HG02938 (cell line): ENCODE measurements around the gene DUSP12.
A peak's percentile ranks its signal among the peaks of the same experiment; 100 is the strongest.

Experiments used
- ATAC-seq: cut with Tn5 transposase; IDR thresholded peaks from one replicate; pipeline ENCODE4 v1.9.1; 2021; ENCODE audit warnings: mild to moderate bottlenecking, moderate library complexity; ENCODE audit not compliant: unreplicated experiment

Gene DUSP12

GRCh38 chr1:161726473-161727255 is 22.9 kb upstream of the DUSP12 start:
- peak; percentile 43 for ATAC-seq

GRCh38 chr1:161727256-161727924 is 22.2 kb upstream of the DUSP12 start:
- peak; percentile 15 for ATAC-seq

DNA sequence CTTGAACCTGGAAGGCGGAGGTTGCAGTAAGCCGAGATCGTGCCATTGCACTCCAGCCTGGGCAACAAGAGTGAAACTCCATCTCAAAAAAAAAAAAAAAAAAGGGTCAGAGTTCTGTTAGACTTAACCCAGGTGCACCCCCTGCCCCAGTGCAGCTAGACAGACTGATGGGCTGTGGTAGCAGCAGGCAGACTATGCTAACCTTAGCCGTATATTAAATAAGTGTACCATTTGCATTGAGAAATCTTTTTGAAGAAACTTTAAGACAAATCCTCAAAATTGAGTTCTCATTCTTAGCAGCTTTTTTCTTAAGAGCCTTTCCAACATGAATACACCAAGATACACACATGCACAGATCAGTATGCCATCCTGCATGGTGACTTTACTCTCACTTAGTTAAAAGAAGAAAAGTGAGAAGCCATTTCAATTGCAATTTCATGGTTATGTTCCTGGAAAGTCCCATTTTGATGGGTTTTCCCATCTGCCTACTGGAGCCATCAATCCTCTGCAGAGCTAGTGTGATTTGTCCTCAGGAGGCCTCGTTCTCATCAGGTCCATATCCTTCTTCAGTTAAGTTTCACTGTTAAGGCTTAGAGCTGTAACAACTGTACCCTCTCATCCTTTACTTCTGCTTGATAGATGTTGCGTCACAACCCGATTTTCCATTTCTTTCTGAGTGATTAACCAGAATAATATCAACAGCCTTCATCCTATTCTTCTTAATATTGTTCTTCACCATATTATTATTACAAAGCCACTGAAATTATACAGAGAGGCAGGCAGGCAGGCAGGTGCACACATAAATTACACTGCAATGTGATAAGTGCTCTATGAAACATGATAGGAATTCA is 21.0 kb upstream of the DUSP12 start:
- ATAC-seq, result no peak

- no peak for ATAC-seq
Measured at GRCh38 chr1:161730050-161730564, 19.5 kb upstream of the DUSP12 start.

DNA sequence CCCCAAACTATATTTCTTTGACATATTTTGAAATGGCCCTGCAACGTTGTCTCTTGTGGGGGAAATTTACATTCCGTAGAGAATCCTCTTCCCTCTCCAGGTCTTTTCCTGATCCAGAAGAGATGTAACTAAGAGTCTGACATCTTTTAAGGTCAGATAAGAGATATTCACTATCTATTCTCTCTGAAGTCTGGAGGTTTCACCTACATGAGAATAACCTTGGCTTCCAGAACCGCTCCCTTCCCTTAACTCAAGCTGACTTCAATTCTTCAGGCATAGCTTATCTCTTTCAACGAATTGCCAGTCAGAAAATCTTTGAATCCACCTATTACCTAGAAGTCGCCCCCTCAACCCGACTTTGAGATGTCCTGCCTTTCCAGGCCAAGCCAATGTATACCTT is 18.3 kb upstream of the DUSP12 start:
- ATAC-seq, result no peak

GRCh38 chr1:161731981-161732718 is 17.4 kb upstream of the DUSP12 start:
- ATAC-seq, result no peak

GRCh38 chr1:161733526-161733925 is 16.1 kb upstream of the DUSP12 start:
- ATAC-seq, result no peak

DNA sequence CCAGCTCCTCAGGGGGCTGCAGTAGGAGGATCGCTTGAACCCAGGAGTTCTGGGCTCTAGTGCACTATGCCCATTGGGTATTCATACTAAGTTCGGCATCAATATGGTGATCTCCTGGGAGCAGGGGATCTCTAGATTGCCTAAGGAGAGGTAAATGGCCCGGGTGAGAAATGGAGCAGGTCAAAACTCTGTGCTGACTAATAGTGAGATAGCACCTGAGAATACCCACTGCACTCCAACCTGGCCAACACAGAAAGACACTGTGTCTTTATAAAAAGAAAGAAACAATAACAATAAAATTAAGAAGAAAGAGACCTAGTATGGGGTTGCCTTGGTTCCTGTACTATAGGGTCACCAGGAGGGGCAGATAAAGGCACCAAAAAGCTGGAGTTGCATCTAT is 13.7 kb upstream of the DUSP12 start:
- ATAC-seq, result no peak

DNA sequence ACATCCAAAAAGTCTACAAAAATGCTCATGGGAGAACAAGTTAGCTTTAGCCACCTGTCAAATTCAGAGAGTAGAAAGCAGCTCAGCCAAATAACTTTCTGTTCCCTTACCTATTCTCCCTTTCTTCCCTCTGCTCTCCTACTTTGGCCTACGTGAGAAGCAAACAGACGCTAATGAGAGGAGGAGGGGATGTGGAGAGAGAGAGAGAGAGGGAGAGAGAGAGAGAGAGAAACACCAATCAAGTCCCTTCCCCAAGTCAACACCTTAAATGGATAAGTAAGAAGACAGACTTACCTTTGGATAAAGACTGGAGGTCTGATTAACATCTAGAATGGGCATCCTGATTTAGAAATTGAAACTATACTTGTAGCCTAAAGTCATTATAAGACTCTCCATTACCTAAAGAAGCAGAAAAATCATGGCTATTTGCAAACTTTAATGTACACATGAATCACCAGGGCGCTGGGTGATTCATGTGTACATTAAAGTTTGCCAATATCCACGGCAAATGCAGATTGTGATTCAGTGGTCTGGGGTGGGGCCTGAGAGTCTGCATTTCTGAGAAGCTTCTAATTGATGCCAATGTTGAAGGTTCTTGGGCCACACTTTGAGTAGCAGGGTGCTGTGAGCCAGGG is 13.1 kb upstream of the DUSP12 start:
- no peak for ATAC-seq

GRCh38 chr1:161737625-161738024 is 12.0 kb upstream of the DUSP12 start:
- no peak for ATAC-seq

- ATAC-seq, result peak; percentile 45
Measured at GRCh38 chr1:161738627-161739287, 10.8 kb upstream of the DUSP12 start.

GRCh38 chr1:161739865-161740566 is 9.6 kb upstream of the DUSP12 start:
- no peak for ATAC-seq

- no peak for ATAC-seq
Measured at GRCh38 chr1:161740921-161741320, 8.7 kb upstream of the DUSP12 start.

- ATAC-seq, result no peak
Measured at GRCh38 chr1:161743231-161743630, 6.4 kb upstream of the DUSP12 start.

GRCh38 chr1:161747801-161748200 is 1.8 kb upstream of the DUSP12 start:
- ATAC-seq, result no peak

GRCh38 chr1:161763522-161764098 is 14.0 kb downstream of the DUSP12 start:
- ATAC-seq, result no peak

DNA sequence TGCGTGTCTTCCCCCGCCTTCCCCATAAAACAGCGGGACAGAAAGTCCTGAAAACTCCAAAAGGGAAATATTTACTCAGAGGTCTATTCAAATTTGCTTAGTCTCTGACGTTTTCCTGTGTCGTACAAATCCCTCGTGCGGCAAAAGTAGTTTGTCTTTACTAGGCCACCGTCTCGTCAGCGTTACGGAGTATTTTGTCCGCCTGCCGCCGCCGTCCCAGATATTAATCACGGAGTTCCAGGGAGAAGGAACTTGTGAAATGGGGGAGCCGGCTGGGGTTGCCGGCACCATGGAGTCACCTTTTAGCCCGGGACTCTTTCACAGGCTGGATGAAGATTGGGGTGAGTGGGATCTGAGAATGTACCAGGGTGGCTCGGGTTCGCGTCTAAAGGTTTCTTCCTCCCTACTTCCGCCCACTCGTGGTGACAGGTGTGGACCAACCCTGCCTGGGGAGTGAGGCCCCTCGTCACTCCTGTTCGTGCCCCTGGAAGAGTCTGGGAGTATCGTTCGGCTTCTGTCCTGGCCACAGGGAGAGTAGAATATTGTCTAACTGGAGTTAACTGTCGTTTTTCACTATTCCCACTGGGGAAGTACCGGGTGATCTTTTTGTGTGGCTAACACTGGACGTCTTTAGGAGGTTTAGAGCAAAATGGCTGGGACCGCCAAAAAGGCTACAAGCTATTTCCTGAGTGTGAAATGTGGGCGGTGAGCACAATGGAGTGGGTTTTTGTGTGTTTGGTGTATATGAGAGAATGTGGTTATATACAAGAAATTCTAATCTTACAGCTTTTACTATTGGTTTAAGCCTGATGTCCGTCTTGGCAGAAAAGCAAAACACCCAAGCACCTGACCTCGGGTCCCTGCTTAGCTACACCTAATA is 16.8 kb downstream of the DUSP12 start, which contains the start of gene ATF6:
ATF6 (plus strand) TSS at position 219 of the 880 bp plus-strand sequence; CDS start at position 260, 41 bp downstream.
- ATAC-seq, result peak; percentile 55

DNA sequence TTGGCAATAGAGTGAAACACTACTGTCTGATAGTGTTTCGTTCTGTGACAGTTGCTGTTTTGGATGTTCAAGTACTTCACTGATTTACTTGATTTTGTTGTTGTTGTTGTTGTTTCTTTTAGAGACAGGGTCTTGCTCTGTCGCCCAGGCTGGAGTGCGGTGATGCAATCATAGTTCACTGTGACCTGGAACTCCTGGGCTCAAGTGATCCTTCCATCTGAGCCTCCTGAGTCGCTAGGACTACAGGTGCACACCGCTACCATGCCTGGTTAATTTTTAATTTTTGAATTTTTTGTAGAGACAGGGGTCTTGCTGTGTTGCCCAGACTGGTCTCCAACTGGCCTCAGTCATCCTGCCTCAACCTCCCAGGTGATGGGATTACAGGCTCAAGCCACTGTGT is 18.9 kb downstream of the DUSP12 start:
- ATAC-seq, result no peak
